NCI-H82 treated with DMSO at 0.1 percent for 48 hours (cell line): ENCODE data around the gene GRPEL2.

Source experiments
- DNase-seq: peaks from one replicate; lab custom pipeline; 2025; ENCODE audit not compliant: unreplicated experiment; lab: John Stamatoyannopoulos, UW

Gene GRPEL2

GRCh38 chr5:149345147-149345891 is at the start of gene GRPEL2:
Gene GRPEL2, plus strand, starts transcription at chr5:149345499. Its CDS starts 41 bp downstream, at chr5:149345540.
- peak; percentile 76 for DNase-seq

GRCh38 chr5:149297340-149298025 is 47.8 kb upstream of the GRPEL2 start:
- DNase-seq = no peak

GRCh38 chr5:149298163-149298562 is 47.1 kb upstream of the GRPEL2 start:
- DNase-seq = no peak

GRCh38 chr5:149298842-149299404 is 46.4 kb upstream of the GRPEL2 start:
- no peak for DNase-seq

- no peak for DNase-seq
Measured at GRCh38 chr5:149299451-149300054, 45.7 kb upstream of the GRPEL2 start.

- DNase-seq = no peak
Measured at GRCh38 chr5:149300441-149300840, 44.9 kb upstream of the GRPEL2 start.

GRCh38 chr5:149301049-149301743 is 44.1 kb upstream of the GRPEL2 start:
- no peak for DNase-seq

GRCh38 chr5:149301744-149302380 is 43.4 kb upstream of the GRPEL2 start:
- no peak for DNase-seq

- no peak for DNase-seq
Measured at GRCh38 chr5:149302641-149303040, 42.7 kb upstream of the GRPEL2 start.

- DNase-seq = no peak
Measured at GRCh38 chr5:149303210-149303609, 42.1 kb upstream of the GRPEL2 start.

GRCh38 chr5:149304195-149305078 is 40.9 kb upstream of the GRPEL2 start:
- no peak for DNase-seq

GRCh38 chr5:149309354-149309753 is 35.9 kb upstream of the GRPEL2 start:
- DNase-seq = no peak

- DNase-seq = no peak
Measured at GRCh38 chr5:149310488-149310887, 34.8 kb upstream of the GRPEL2 start.

GRCh38 chr5:149310947-149311658 is 34.2 kb upstream of the GRPEL2 start:
- DNase-seq = peak; percentile 87

- no peak for DNase-seq
Measured at GRCh38 chr5:149313151-149313841, 32.0 kb upstream of the GRPEL2 start.

GRCh38 chr5:149314571-149315111 is 30.7 kb upstream of the GRPEL2 start:
- DNase-seq = peak; percentile 66

- DNase-seq = no peak
Measured at GRCh38 chr5:149315753-149316152, 29.5 kb upstream of the GRPEL2 start.
